Kidney epithelial cell (primary cell): ENCODE data around the gene CKAP2. TPM values are rescaled to one million over a fixed set of nuclear protein-coding genes. Genes with fewer than 3 reads are reported as not detected.

Experiments used
- DNase-seq: peaks from one replicate; pipeline ENCODE4 v3.0.0-alpha.2; 2010; ENCODE audit warnings: low read depth
- H3K27me3 ChIP-seq: 2 replicates; pipeline ENCODE4 v1.6.0; 2011; ENCODE audit warnings: low read length; ENCODE audit not compliant: control insufficient read depth, insufficient read depth
- H3K36me3 ChIP-seq: 2 replicates; pipeline ENCODE4 v1.5.1; 2011; ENCODE audit warnings: low read length; ENCODE audit not compliant: control insufficient read depth, insufficient read depth
- H3K4me3 ChIP-seq: 2 replicates; pipeline ENCODE4 v1.5.1; 2011; ENCODE audit warnings: low read depth, mild to moderate bottlenecking, control low read depth, low read length
- total RNA-seq: library from RNA; depleted of rRNA; stranded (reverse); fragments of >200 nt; gene quantifications from 2 replicates; pipeline ENCODE4 v1.2.3, GENCODE V29; 2015
- TF ChIP-seq, protein P1 (sequence below): IDR thresholded peaks from 2 replicates; pipeline ENCODE4 v1.5.1; 2011; ENCODE audit warnings: mild to moderate bottlenecking, moderate library complexity, low read length, control low read depth, inconsistent platforms; ENCODE audit not compliant: insufficient read depth, poor library complexity, severe bottlenecking

Gene CKAP2
- total RNA-seq, 1 donor from 2014 or later: 21.9 TPM

DNA sequence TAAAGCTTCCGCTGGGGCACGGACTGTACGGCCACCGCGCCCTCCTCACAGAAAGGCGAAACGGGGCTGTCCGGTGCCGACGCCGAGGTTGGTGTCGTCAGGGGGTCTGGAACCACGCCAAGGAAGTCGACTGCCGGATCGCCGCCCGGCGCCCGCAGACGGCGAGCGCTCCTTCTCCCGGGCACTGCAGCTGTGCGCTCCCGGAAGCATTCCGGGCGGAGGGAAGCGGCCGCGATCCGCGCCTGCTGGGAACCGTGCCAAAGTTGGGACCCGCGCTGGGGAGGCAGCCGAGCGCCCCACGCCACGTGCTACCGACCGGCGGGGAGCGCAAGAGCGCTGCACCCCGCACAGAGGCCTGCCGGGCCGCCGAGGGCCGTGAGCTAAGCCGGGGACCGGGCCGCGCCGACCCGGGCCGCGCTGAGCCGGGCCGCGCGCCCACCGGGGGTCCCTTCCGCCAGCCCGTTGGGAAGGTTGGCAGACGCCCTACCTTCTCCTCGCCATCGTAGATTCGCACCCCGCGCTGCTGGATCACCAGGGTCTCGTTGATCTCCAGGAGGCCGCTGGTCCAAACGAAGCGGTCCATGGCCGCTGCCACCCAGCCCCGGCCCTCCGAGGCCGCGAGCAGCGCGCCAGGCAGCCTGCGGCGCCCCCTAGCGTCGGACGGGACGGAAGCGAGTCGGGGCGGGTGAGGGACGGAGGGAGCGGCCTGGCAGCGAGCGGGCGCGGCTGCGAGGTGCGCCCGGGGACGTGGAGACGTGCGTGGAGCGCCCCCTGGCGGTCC, 5.1 kb upstream of the CKAP2 start, which contains the start of gene VPS36:
VPS36 (minus strand) TSS at position 623 of the 781 bp plus-strand sequence; CDS start at position 583, 40 bp downstream.
- DNase-seq: peak; percentile 54
- Histone ChIP-seq H3K4me3 (peak within 1 kb of the TSS; percentile 71), H3K36me3 (no peaks in the 10 kb centered on the region), H3K27me3 (no peaks in the 10 kb centered on the region)
- TF ChIP-seq, protein P1, sequence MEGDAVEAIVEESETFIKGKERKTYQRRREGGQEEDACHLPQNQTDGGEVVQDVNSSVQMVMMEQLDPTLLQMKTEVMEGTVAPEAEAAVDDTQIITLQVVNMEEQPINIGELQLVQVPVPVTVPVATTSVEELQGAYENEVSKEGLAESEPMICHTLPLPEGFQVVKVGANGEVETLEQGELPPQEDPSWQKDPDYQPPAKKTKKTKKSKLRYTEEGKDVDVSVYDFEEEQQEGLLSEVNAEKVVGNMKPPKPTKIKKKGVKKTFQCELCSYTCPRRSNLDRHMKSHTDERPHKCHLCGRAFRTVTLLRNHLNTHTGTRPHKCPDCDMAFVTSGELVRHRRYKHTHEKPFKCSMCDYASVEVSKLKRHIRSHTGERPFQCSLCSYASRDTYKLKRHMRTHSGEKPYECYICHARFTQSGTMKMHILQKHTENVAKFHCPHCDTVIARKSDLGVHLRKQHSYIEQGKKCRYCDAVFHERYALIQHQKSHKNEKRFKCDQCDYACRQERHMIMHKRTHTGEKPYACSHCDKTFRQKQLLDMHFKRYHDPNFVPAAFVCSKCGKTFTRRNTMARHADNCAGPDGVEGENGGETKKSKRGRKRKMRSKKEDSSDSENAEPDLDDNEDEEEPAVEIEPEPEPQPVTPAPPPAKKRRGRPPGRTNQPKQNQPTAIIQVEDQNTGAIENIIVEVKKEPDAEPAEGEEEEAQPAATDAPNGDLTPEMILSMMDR: peak; percentile 73

DNA sequence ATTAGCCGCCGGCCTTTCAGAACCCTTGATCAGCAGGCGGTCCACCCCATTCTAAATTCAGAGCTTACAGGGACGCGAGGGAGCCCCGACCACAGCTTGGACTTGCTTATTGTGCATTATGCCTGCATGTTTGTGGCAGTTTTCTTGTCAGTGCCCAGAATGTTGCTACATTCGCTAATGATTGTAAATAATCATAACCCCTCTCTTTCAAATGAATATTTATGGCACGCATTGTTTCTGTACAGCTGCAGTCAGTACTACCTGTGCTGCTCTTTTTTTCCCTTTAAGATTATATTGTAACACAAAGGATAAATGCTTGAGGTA, 4.5 kb upstream of the CKAP2 start:
- Histone ChIP-seq H3K27me3 (no peaks in the 10 kb centered on the region), H3K36me3 (no peaks in the 10 kb centered on the region), H3K4me3 (no peak overlapping the region)
- DNase-seq: no peak
- TF ChIP-seq, protein P1: no peak

DNA sequence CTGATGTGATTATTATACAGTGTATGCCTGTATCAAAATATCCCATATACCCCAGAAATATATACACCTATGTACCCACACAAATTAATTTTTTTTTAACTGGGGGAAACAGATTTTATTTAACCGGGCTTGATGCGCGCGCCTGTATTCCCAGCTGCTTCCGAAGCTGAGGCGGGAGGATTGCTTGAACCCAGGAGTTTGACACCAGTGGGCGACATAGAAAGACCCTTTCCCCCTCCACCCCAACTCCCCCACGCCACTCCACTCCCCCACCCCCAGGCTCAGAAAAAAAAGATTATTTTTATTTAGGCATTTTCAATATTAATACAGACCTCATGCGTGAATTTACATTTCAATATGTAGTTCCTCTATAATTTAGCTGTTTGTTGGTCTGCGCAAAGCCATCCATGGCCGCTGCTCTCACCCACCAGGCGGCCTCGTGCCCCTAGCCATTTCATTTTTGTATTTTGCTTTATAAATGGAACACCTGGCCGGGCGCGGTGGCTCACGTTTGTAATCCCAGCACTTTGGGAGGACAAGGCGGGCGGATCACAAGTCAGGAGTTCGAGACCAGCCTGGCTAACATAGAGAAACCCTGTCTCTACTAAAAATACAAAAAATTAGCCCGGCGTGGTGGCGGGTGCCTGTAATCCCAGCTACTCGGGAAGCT, 4.0 kb upstream of the CKAP2 start:
- Histone ChIP-seq H3K27me3 (no peaks in the 10 kb centered on the region), H3K4me3 (no peak overlapping the region), H3K36me3 (no peaks in the 10 kb centered on the region)
- DNase-seq: no peak
- TF ChIP-seq, protein P1: no peak

DNA sequence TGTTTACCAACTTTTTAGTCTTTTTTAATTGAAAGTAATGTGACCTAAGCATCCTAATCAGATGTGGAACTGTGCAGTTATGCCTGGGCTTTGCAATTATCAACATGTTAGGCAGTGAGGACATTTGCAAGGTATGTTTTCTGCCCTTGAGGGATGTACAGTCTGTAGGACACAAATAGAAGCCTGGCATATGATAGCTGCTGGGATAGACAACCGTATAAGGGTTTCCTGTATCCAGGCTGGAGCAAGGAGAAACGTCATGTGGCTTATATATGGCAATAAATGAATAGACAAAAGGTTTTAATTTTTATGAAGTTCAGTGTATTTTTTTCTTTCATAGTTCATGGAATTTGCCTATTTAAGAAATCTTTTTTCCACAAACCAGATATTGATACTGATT, 2.8 kb upstream of the CKAP2 start:
- TF ChIP-seq, protein P1: no peak
- Histone ChIP-seq H3K36me3 (no peaks in the 10 kb centered on the region), H3K4me3 (no peak overlapping the region), H3K27me3 (no peaks in the 10 kb centered on the region)
- DNase-seq: no peak

DNA sequence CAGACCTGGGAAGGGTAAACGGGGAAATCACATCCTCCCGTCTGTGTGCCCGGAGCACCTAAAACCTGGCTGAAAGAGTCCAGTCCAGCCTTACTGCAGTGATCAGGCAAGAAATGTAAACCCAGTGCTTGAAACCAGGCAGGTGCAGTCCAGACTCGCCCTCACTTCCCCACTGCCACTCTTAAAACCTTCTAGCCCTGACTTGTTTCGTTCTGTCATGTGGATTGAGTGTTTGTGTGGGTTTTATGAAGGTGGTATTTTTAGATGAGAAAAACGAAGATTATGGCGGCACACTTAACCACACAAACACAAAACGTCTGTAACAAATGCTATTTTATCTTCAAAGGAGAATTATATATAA, 839 bp upstream of the CKAP2 start:
- Histone ChIP-seq H3K4me3 (peak overlapping the region; percentile 68), H3K27me3 (no peaks in the 10 kb centered on the region), H3K36me3 (no peaks in the 10 kb centered on the region)
- TF ChIP-seq, protein P1: no peak
- no peak for DNase-seq
